ENCODE measurements around the gene RIN2.

Gene RIN2

DNA sequence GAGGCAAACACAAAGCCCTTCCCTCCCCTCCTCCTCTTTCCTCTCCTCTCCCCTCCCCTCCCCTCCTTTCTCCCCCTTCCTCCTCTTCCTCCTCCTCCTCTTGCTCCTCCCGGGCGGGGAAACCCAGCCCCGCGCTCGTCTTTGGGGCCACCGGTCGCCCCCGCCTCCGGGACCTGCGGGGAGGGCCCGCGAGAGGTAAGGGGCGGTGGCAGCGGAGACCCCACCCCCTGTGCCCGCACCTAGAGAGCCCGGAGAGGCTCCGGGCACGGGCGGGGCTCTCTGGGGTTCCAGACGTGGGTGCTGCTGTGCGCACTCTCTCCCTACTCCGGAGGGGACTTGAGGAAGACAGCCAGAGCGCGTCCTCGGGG, at the start of gene RIN2:
Gene RIN2 (plus strand): TSS at position 126 of the 368 bp plus-strand sequence. CDS start 131,344 bp downstream, outside the sequence.
- no peak for DNase-seq

DNA sequence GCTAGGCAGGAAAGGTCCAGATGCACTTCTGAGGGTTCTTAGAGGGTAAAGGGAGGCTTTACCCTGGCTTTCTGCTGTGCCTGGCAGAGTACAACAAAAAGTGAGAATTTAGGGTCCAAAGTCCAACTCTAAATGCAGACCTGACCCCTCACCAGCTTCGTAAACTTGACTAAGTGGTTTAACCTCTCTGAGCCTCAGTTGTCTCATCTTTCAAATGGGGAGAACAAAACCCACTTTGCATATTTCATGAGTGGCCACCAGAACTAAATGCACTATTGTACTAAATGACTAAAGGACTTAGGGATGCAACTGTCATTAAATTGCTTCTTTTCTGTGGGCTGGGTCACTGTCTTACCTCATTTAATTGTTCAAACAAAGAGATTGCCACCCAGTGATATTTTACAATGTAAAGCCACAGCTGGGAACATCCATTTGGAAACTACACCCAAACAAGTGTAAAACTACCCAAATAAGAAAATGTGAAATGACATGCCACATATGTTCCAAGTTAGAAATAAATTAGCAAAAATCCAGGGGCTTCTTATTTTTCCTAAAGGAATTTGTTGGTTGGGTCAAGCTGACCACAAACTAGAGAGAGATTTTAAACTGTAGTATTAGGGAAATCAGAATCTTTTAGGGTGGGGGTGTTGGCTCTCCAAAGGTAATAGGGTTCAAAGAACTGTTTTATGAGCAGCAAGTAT, 48.3 kb upstream of the RIN2 start:
- DNase-seq: no peak

- no peak for DNase-seq
Measured at GRCh38 chr20:19710336-19711120, 47.5 kb upstream of the RIN2 start.

DNA sequence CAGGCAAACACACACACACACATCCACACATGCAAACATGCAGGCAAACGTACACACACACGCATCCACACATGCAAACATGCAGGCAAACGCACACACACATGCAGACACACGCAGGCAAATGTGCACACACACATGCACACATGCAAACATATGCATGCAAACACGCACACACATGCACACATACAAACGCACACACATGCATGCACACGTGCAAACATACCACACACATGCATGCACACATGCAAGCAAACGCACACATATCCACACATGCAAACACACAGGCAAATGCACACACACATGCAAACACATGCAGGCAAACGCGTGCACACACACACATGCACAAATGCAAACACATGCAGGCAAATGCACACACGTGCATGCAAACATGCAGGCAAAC, 46.9 kb upstream of the RIN2 start:
- DNase-seq: no peak

DNA sequence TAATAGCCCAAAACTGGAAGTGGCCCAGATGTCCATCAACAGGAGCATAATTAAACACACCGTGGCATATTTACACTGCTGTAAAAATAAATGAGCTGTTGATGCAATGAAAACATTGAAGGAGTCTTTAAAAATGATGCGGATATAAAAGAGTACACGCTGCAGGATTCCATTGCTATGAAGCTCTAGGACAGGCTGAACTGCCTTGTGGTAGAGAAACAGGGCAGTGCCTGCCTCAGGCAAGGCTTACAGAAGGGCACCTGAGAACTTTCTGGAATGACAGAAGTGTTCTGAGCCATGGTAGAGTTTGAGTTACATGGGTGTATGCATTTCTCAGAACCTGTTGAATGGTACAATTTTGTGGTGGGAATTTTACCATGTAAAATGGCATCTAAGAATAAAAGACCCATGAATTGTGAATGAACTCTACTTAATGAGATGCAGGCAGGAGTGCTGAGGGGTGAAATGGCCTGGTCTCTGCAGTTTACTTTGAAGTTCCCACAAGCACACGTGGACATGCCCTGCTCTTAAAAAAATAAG, 45.3 kb upstream of the RIN2 start:
- DNase-seq: no peak

- DNase-seq: no peak
Measured at GRCh38 chr20:19713822-19714578, 44.1 kb upstream of the RIN2 start.

DNA sequence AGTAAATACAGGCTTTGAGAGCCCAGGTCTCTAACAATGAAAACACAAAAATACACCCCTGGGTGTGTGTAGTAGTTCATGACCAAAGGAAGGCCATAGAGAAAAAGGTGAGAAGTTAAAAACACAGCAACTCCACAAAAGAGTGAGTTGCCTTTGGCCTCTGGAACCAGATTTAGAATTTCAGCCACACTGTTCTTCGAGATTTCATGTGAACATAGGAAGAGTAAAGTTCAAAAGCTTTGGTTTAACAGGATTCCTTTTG, 43.5 kb upstream of the RIN2 start:
- no peak for DNase-seq

DNA sequence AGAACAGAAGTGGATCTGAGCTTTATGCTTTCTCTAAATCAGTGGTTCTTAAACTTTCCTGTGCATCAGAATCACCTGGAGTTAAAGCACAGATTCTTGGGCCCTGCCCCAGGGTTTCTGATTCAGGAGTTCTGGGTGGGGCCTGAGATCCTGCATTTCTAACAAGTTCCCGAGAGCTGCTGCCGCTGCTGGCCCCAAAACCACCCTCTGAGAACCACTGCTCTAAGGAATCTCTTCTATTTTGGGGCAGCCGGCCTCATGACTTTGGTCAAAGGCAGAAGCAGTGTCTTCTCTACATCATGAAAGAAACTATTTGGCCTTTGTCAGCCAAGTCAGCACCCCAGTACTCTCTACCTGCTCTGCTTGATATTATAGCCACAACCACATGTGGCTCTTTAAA, 42.1 kb upstream of the RIN2 start:
- no peak for DNase-seq

DNA sequence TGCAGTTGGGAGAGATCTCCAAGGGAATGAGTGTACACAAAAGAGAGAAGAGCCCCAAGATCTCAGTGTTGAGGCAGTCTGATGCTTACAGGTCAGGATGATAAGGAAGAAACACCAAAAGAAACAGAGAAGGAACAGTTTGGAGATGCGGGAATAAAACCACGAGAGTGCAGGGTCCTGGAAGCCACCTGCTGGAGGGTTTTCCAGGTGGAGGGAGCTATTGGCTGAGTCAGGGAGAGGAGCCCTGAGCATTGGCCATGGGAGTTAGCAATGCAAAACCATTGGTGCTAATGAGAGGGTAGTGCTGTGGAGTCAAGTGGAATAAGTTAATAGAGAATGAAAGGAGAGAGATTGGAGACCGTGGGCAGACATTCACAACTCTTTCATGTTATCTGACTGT, 39.2 kb upstream of the RIN2 start:
- DNase-seq: no peak

GRCh38 chr20:19720991-19721390, 37.1 kb upstream of the RIN2 start:
- no peak for DNase-seq

GRCh38 chr20:19723051-19723450, 35.0 kb upstream of the RIN2 start:
- no peak for DNase-seq

DNA sequence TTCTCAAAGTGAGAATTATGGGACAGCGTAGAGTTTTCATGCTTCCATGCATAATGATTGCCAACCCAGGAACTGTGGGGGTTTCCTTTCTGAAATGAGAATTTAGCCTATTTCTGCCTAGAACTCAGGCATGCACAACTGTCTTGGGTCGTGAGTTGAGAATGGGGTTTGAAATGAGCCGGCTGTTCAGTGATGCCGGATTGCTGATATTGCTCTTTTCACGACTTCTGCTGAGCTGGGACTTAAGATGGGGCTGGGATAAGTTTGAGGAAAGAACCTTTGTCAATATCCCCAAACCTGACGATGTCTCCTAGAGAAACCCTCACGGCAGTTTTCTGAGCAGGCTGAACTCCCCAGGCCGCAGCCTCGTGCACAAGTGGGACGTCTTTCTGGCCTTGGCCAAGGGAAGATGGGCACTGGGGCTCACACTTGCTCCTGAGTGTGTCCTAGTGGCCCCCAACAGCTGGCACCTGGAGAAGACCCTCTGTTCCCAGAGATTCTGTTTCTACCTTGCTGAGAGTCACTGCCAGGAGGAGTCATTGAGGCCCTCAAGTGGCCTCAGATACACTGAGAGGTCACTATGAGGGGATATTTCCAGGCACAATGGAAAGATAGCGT, 34.1 kb upstream of the RIN2 start:
- no peak for DNase-seq

DNA sequence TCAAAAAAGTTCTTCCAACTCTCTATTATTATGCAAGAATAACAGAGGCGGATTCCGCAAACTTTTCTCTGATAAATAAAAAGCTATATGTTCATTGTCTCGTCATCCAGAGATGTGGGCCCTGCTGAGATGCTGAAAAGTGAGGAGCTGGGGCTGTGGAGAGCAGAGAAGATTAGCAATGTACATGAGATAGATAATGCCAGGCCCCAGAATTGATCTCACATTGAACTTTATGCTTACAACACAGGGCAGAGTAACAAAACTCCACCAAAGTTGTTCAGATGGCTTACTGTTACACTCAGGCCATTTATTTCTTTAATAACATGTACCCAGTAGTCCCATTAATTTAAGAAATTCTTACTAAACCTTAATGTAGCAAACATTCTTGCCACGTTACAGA, 32.7 kb upstream of the RIN2 start:
- DNase-seq: no peak

DNA sequence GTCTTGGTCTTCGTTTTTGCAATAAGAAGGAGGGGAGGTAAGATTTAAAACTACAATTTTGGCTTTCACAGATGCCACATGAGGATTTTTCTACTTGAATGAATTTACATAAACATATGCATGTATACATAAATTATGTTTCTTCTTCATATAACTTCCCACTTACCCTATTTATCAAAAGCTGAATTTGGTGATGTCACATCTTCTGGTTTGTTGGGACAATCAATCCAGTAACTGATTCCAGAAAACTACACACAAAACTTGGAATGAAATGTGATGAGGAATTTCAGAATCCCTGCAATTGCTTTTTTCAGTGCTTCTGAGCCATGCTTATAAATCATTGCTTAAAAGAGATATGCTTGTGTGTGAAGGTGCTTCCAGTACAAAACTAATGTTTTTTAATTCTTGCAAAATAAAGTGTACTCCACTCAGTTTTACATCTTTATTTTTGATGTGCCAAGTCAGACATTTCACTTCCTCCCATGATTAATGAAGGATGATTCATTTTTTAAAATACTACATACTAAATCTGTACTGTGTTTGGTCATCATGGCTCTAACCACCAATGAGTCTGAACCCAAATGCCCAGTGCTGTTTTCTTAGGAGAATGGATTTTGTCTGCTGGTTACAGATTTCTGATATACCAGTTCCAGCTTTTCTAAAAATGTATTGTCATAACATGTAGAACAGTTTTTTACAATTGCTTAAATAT, 32.1 kb upstream of the RIN2 start:
- DNase-seq: no peak

- peak; percentile 34 for DNase-seq
Measured at GRCh38 chr20:19727251-19727847, 30.7 kb upstream of the RIN2 start.

DNA sequence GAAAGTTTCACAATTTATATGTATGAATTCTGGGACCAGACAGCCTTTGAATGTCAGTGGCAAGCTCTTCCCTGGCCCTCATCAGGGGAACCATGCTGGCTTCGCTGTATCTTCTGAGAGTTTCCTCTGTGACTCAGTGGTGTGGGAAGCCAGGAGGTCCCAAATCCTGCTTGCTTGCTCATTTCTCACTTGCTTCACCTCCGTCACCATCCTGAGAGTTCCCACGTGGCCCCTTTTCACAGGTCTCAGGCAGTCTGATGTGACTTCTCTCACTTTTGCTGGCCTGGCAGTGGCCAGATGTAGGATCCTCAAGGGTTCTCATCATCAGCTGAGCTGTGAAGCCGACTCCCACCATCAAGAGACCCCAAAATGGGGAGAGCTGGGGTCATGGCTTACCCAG, 28.4 kb upstream of the RIN2 start:
- DNase-seq: no peak

GRCh38 chr20:19730706-19731105, 27.4 kb upstream of the RIN2 start:
- DNase-seq: no peak

- no peak for DNase-seq
Measured at GRCh38 chr20:19734811-19735210, 23.2 kb upstream of the RIN2 start.

DNA sequence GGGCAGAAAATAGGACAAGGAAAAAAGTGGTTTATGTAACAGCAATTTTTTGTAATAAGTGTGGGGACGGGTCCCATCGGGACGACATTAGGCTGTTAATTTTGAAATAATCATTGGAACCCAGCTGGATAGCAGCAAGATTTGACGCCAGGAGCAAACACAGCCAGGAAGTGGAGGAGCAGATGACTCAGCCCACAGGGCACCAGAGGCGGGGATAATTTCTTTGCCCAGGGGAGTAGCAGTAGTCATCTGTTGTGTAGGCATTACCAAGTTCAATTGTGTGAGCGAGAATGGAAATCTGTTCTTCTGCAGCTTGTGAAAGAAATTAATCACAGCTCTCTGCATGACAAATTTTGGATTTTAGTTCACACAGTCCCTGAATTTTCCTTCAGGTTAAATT, 22.6 kb upstream of the RIN2 start:
- no peak for DNase-seq

DNA sequence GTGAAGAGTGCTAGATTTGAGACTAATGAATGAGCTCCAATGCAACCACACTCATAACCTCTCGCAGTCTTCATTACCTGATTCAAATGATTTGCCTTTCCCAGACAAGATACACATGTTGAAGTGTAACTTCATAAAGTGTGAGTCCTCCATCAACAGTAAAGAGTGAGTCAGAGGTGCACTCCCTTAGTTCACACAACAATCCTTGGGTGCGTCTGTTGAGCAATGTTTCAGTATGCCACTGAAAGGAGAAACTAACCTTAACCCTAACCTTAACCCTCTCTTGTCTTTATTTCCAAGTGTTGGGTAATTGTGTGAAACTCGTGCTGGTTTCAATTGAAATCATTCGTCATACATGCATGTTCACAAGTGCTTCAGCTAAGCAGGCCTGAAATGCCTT, 21.0 kb upstream of the RIN2 start:
- DNase-seq: no peak

DNA sequence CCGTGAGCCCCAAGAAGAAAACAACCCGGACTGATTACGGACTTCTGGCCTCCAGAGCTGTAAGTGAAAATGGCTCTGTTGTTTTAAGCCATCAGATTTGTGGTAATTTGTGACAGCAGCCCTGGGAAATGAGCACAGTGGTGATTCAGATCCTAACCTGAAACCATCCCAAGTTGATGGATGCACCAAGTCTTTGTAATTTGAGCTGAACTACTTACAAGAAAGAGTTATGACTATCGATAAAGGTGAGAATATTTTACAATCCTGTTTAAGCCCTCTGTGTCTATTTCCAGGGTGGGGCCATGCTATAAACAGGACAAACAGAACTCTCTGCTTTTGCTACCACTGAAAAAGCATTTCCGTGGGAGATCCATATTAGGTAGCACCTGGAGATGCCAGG, 19.1 kb upstream of the RIN2 start:
- DNase-seq: no peak

DNA sequence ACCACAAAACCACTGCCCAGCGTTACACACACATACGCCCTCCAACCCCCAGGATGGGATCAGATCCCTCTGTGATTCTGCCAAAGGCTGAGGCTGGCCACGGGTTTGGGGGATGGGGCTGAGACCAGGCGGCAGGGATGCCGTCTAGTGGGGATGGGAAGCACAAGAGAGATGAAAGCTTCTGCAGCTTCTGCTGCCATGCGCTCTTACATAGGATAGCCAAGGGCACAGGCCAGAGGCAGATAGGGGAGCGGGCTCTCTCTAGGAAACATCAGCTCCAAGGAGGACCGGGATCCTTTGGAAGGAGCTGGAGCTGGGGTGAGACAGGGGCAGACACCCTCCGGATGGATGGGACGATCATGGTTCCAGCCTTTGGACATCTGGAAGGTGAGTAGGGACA, 18.7 kb upstream of the RIN2 start:
- DNase-seq: no peak
